ENCODE data around the gene LAMB3.

DNA sequence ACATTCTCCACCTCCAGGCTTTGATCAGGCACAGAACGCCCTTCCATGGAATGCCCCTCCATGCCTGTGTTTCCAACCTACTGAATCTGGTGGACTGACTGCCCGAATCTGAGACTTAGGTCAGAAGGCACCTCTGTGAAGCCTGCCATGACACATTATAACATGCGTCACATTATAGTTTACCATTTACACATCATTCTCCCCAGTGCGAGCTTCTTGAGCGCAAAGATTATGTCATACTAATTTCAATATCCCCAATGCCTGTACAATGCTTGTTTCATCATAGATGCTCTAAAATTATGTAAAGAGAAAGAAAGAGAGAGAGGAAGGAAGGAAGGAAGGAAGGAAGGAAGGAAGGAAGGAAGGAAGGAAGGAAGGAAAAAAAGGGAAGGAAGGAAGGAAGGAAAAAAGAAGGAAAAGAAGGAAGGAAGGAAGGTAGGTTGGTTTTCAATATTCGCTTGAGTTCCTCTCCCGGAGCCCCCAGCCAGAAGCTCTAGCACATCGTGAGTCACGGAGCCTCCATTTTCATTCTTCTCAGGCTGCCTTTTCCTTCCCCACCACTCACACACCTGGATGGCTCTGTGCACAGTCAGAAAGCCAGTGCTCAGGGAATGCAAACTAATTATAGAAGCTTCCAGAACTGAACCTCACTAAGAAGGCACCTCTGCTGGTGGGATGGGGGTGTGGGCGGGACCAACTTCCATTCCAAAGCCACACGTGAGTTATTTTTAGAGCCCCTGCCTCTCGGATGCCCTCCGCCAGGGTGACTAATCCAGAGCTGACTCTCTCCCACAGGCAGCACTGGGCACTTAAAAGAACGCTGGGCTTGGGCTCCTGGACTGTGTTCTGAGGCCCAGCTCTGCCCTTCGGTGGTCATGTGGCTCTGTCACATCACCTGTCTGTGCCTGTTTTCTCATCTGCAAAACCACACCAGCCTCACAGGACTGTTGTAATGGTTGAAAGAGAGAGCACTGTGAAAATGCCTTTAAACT, 27.4 kb downstream of the LAMB3 start:
- TF ChIP-seq POLR2A (IDR thresholded peaks at IDR 0.05; ENCODE audit: low read depth, low read length) (no peak), POLR2AphosphoS5 (IDR thresholded peaks at IDR 0.05; ENCODE audit: low read depth, low read length) (no peak), TAF1 (IDR thresholded peaks at IDR 0.05; ENCODE audit: low read depth, low read length) (no peak), PAX5 (IDR thresholded peaks at IDR 0.05; ENCODE audit: insufficient read depth, low read length, severe bottlenecking) (no peak), SPI1 (IDR thresholded peaks at IDR 0.05; ENCODE audit: low read depth, low read length) (no peak), POU2F2 (IDR thresholded peaks at IDR 0.05; ENCODE audit: low read depth, low read length) (no peak)
